NCI-H82 treated with DMSO at 0.1 percent for 48 hours (cell line): ENCODE measurements around the gene CEP44.
"Not testable (repeated sequence)": the region's sequence is repeated elsewhere in the genome, so short reads cannot be mapped to it uniquely, and the experiment has no call there.

ENCODE experiments used
- DNase-seq: peaks from one replicate; lab custom pipeline; 2025; ENCODE audit not compliant: unreplicated experiment; lab: John Stamatoyannopoulos, UW

Gene CEP44

GRCh38 chr4:174283507-174284471, at the start of gene CEP44, which contains the start of gene FBXO8:
Gene CEP44 (plus strand): TSS chr4:174283911. CDS start chr4:174299122, 15,211 bp downstream.
Gene FBXO8 (minus strand): TSS chr4:174283667. CDS start chr4:174263092, 20,575 bp downstream.
- peak; percentile 43 for DNase-seq

- no peak for DNase-seq
Measured at GRCh38 chr4:174236359-174236758, 47.4 kb upstream of the CEP44 start.

- no peak for DNase-seq
Measured at GRCh38 chr4:174241162-174241561, 42.5 kb upstream of the CEP44 start.

- DNase-seq, result no peak
Measured at GRCh38 chr4:174244441-174244840, 39.3 kb upstream of the CEP44 start.

- no peak for DNase-seq
Measured at GRCh38 chr4:174245714-174246113, 38.0 kb upstream of the CEP44 start.

GRCh38 chr4:174248407-174248806, 35.3 kb upstream of the CEP44 start:
- DNase-seq, result no peak

GRCh38 chr4:174252412-174252811, 31.3 kb upstream of the CEP44 start:
- no peak for DNase-seq

GRCh38 chr4:174254613-174255012, 29.1 kb upstream of the CEP44 start:
- no peak for DNase-seq

GRCh38 chr4:174255374-174255773, 28.3 kb upstream of the CEP44 start:
- no peak for DNase-seq

GRCh38 chr4:174255786-174256185, 27.9 kb upstream of the CEP44 start:
- no peak for DNase-seq

GRCh38 chr4:174256277-174256713, 27.4 kb upstream of the CEP44 start:
- no peak for DNase-seq

GRCh38 chr4:174259580-174259979, 24.1 kb upstream of the CEP44 start:
- no peak for DNase-seq

GRCh38 chr4:174260099-174260498, 23.6 kb upstream of the CEP44 start:
- peak; percentile 31 for DNase-seq

GRCh38 chr4:174261432-174261831, 22.3 kb upstream of the CEP44 start:
- DNase-seq, result not testable (repeated sequence)

GRCh38 chr4:174262624-174263444, 20.9 kb upstream of the CEP44 start:
- DNase-seq, result no peak

- DNase-seq, result no peak
Measured at GRCh38 chr4:174263445-174263736, 20.3 kb upstream of the CEP44 start.

GRCh38 chr4:174265916-174266315, 17.8 kb upstream of the CEP44 start:
- DNase-seq, result peak; percentile 55

GRCh38 chr4:174266416-174266815, 17.3 kb upstream of the CEP44 start:
- no peak for DNase-seq

GRCh38 chr4:174273930-174274329, 9.8 kb upstream of the CEP44 start:
- DNase-seq, result no peak

- no peak for DNase-seq
Measured at GRCh38 chr4:174274436-174274835, 9.3 kb upstream of the CEP44 start.

- no peak for DNase-seq
Measured at GRCh38 chr4:174275101-174275500, 8.6 kb upstream of the CEP44 start.

- DNase-seq, result no peak
Measured at GRCh38 chr4:174277433-174277832, 6.3 kb upstream of the CEP44 start.
